ENCODE results near the gene ACSM2B.

Gene ACSM2B

DNA sequence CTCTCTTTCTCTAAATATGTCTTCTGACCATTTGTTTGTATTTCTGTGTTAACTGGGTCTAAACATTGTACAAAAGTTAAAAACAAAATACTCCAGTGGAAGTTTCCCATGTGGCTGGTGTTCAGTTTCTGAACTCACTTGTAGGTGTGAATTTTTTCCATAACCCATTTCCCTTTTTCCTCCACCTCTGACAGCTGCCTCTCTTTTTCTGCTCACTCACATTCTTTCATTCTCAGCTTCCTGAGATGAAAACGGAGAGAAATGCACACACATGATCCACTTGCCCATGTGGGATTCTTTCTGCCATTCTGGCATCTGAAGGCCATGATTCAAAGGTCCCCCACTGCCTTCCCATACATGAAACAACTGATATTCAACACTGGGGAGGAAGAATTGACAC is 41.1 kb upstream of the ACSM2B start:
- TF ChIP-seq CTCF (IDR thresholded peaks at IDR 0.05; ENCODE audit: low read depth, low read length), result no peak
- no peak overlapping the region for H3K4me3 ChIP-seq (ENCODE audit: low read depth, low read length)

- no peak overlapping the region for H3K4me3 ChIP-seq (ENCODE audit: low read depth, low read length)
- TF ChIP-seq CTCF (IDR thresholded peaks at IDR 0.05; ENCODE audit: low read depth, low read length), result no peak
Measured at GRCh38 chr16:20614186-20615141, 38.3 kb upstream of the ACSM2B start.

DNA sequence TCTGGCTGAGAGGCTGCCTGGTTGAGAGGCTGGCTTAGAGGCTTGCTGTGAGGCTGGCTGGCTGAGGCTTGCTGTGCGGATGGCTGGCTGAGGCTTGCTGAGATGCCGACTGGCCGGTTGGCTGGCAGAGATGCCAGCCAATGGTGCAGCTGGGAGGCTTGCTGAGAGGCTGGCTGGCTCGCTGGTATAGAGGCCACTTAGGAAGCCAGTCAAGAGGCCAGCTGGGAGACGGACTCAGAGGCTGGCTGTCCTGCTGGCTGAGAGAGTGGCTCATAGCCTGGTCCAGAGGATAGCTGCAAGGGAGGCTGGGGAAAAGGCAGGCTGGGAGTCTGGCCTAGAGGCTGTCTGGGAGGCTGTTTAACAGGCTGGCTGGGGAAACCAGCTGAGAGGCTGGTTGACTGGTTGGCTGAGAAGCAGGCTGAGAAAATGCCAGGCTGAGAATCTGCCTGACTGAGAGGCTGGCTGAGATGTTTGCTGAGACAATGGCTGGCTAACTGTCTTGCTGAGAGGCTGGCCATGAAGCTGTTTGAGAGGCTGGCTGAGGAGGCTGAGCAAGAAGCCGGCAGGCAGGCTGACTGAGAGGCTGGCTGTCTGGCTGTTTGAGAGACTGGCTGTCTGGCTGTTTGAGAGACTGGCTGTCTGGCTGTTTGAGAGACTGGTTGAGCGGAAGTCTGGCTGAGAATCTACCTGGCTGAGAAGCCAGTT is 37.5 kb upstream of the ACSM2B start:
- no peak for TF ChIP-seq CTCF (IDR thresholded peaks at IDR 0.05; ENCODE audit: low read depth, low read length)
- no peak overlapping the region for H3K4me3 ChIP-seq (ENCODE audit: low read depth, low read length)

DNA sequence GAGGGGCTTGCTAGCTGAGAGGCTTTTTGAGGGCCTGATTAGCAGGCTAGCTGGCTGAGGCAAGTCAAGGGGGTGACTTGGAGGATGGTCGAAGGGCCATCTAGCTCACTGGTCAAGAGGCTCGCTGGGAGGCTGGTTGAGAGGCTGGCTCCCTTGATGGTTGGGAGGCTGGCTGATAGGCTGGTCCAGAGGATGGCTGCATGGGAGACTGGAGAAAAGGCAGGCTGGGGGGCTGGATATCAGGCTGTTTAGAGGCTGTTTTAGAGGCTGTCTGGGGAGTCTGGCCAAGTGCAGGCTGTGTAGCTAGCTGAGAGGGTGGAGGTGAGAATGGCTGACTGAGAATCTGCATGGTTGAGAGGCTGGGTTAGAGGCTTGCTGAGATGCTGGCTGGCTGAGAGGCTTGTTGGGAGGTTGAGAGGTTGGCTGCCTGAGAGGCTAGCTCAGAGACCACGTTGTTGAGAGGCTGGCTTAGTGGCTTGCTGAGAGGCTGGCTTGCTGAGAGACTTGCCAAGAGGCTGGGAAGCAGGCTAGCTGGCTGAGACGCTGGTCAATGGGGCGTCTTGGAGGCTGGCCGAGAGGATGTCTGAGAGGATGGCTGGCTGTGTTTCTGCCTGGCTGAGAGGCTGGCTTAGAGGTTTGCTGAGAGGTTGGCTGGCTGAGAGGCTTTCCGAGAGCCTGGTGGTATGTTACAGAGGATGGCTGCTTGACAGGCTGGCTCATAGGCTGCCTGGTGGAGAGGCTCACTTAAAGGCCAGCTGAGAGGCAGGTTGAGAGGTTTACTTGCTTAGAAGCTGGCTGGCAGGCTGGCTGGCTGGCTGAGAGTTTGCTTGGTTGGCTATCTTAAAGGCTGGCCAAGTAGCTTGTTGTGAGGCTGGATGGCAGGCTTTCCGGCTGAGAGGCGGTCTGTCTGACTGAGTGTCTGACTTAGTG is 36.6 kb upstream of the ACSM2B start:
- no peak for TF ChIP-seq CTCF (IDR thresholded peaks at IDR 0.05; ENCODE audit: low read depth, low read length)
- H3K4me3 ChIP-seq (ENCODE audit: low read depth, low read length), result no peak overlapping the region

DNA sequence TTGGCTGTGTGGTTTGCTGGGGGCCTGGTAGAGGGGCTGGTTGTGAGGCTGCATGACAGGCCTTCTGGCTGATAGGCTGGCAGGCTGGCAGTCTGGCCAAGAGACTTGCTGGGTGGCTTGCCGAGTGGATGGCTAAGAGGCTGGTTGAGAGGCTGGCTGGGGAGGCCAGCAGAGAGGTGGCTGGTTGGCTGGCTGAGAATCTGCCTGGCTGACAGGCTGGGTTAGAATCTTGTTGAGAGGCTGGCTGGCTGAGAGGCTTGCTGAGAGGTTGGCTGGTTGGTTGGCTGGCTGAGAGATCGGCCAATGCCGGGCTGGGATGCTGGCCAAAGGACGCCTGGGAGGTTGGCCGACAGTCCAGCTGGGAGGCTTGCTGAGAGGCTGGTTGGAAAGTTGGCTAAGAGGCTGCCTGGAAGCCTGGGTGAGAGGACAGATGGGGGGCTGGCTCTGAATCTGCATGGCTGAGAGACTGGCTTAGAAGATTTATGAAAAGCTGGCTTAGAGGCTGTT is 35.9 kb upstream of the ACSM2B start:
- no peak overlapping the region for H3K4me3 ChIP-seq (ENCODE audit: low read depth, low read length)
- TF ChIP-seq CTCF (IDR thresholded peaks at IDR 0.05; ENCODE audit: low read depth, low read length), result no peak

DNA sequence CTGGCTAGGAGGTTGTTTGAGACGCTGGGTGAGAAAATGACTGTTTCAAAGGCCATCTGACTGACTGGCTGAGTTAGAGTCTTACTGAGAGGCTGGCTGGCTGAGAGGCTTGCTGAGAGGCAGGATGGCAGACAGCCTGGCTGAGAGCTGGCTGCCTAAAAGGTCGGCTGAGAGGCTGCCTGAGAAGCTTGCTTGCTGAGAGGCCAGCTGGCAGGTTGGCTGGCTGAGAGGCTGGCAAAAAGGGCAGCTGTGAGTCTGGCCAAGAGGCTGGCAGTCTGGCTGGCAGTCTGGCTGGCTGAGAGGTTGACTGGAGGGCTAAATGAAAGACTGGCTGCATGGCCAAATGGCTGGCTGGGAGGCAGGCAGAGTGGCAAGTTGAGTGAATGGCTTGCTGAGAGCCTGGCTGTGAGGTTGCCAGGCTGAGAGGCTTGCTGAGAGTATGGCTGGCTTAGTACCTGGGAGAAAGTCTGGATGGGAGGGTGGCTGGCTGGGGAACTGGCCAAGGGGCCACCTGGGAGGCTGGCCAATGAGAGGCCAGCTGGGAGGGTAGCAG is 35.3 kb upstream of the ACSM2B start:
- TF ChIP-seq CTCF (IDR thresholded peaks at IDR 0.05; ENCODE audit: low read depth, low read length), result no peak
- H3K4me3 ChIP-seq (ENCODE audit: low read depth, low read length), result no peak overlapping the region
